ENCODE data around the gene PARD3.

The PARD3 gene

GRCh38 chr10:34254596-34254995, 560.5 kb downstream of the PARD3 start:
- DNase-seq (ENCODE audit: low read depth): no peak

GRCh38 chr10:34252111-34252510, 563.0 kb downstream of the PARD3 start:
- no peak for DNase-seq (ENCODE audit: low read depth)

- no peak for DNase-seq (ENCODE audit: low read depth)
Measured at GRCh38 chr10:34251177-34251576, 563.9 kb downstream of the PARD3 start.

- DNase-seq (ENCODE audit: low read depth): no peak
Measured at GRCh38 chr10:34250722-34251121, 564.4 kb downstream of the PARD3 start.

- no peak for DNase-seq (ENCODE audit: low read depth)
Measured at GRCh38 chr10:34249634-34250033, 565.5 kb downstream of the PARD3 start.

- DNase-seq (ENCODE audit: low read depth): no peak
Measured at GRCh38 chr10:34247560-34247959, 567.5 kb downstream of the PARD3 start.

- DNase-seq (ENCODE audit: low read depth): no peak
Measured at GRCh38 chr10:34244756-34245484, 570.2 kb downstream of the PARD3 start.

- DNase-seq (ENCODE audit: low read depth): no peak
Measured at GRCh38 chr10:34241226-34242000, 573.7 kb downstream of the PARD3 start.

GRCh38 chr10:34240039-34240438, 575.1 kb downstream of the PARD3 start:
- DNase-seq (ENCODE audit: low read depth): no peak

- DNase-seq (ENCODE audit: low read depth): no peak
Measured at GRCh38 chr10:34237898-34238455, 577.1 kb downstream of the PARD3 start.

GRCh38 chr10:34236931-34237330, 578.2 kb downstream of the PARD3 start:
- no peak for DNase-seq (ENCODE audit: low read depth)

- no peak for DNase-seq (ENCODE audit: low read depth)
Measured at GRCh38 chr10:34235164-34235832, 579.8 kb downstream of the PARD3 start.

GRCh38 chr10:34232481-34232880, 582.6 kb downstream of the PARD3 start:
- DNase-seq (ENCODE audit: low read depth): no peak

- DNase-seq (ENCODE audit: low read depth): no peak
Measured at GRCh38 chr10:34231441-34232180, 583.5 kb downstream of the PARD3 start.

GRCh38 chr10:34229917-34230316, 585.2 kb downstream of the PARD3 start:
- no peak for DNase-seq (ENCODE audit: low read depth)

- no peak for DNase-seq (ENCODE audit: low read depth)
Measured at GRCh38 chr10:34228066-34228465, 587.0 kb downstream of the PARD3 start.

- no peak for DNase-seq (ENCODE audit: low read depth)
Measured at GRCh38 chr10:34224639-34225038, 590.5 kb downstream of the PARD3 start.

GRCh38 chr10:34223658-34224057, 591.4 kb downstream of the PARD3 start:
- no peak for DNase-seq (ENCODE audit: low read depth)

GRCh38 chr10:34222359-34222758, 592.7 kb downstream of the PARD3 start:
- DNase-seq (ENCODE audit: low read depth): no peak

GRCh38 chr10:34219753-34220548, 595.1 kb downstream of the PARD3 start:
- no peak for DNase-seq (ENCODE audit: low read depth)

- DNase-seq (ENCODE audit: low read depth): no peak
Measured at GRCh38 chr10:34217524-34217923, 597.6 kb downstream of the PARD3 start.

All from stimulated activated CD8-positive, alpha-beta memory T cell treated with anti-CD3 and anti-CD28 coated beads, Interleukin-15, amount 100 ng/mL, for 24 hours (primary cell).